Measurements from ENCODE around the gene SCG3.

SCG3 gene

GRCh38 chr15:51668446-51668845 is 12.9 kb upstream of the SCG3 start:
- TF ChIP-seq CTCF (IDR thresholded peaks at IDR 0.05; ENCODE audit: unreplicated experiment in 3 of 3): no peak
- Mint-ChIP-seq H3K27me3 (ENCODE audit: low read depth) (peaks cover 13% of the 10 kb centered on the region), H3K4me3 (no peak overlapping the region), H3K9me3 (no peaks in the 10 kb centered on the region), H3K27ac (no peak overlapping the region), H3K4me1 (peaks cover 4% of the 10 kb centered on the region), H3K36me3 (ENCODE audit: low read depth) (no peaks in the 10 kb centered on the region)

DNA sequence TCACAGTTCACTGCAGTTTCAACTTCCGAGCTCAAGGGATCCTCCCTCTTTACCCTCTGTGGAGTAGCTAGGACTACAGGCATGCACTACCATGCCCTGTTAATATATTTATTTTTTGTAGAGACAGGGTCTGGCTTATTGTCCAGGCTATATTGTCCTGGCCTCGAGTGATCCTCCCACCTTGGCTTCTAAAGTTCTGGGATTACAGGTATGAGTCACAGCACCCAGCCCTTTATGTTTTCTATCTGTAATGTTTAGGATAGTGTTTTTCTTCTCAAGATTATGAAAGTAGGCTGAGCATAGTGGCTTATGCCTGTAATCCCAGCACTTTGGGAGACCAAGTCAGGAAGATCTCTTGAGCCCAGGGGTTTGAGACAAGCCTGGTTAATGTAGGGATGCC is 11.9 kb upstream of the SCG3 start:
- Mint-ChIP-seq H3K4me1 (peaks cover 4% of the 10 kb centered on the region), H3K27ac (no peak overlapping the region), H3K36me3 (ENCODE audit: low read depth) (no peaks in the 10 kb centered on the region), H3K4me3 (no peak overlapping the region), H3K9me3 (no peaks in the 10 kb centered on the region), H3K27me3 (ENCODE audit: low read depth) (peaks cover 15% of the 10 kb centered on the region)
- TF ChIP-seq CTCF (IDR thresholded peaks at IDR 0.05; ENCODE audit: unreplicated experiment in 3 of 3): no peak

GRCh38 chr15:51672155-51672687 is 9.1 kb upstream of the SCG3 start:
- TF ChIP-seq CTCF (IDR thresholded peaks at IDR 0.05; ENCODE audit: unreplicated experiment in 3 of 3): no peak
- H3K4me3 Mint-ChIP-seq: no peak overlapping the region
- H3K9me3 Mint-ChIP-seq: no peaks in the 10 kb centered on the region
- peaks cover 27% of the 10 kb centered on the region for H3K27me3 Mint-ChIP-seq (ENCODE audit: low read depth)
- H3K4me1 Mint-ChIP-seq: peaks cover 4% of the 10 kb centered on the region
- H3K27ac Mint-ChIP-seq: no peak overlapping the region
- H3K36me3 Mint-ChIP-seq (ENCODE audit: low read depth): no peaks in the 10 kb centered on the region

GRCh38 chr15:51672913-51673857 is 8.1 kb upstream of the SCG3 start:
- Mint-ChIP-seq H3K9me3 (no peaks in the 10 kb centered on the region), H3K27ac (no peak overlapping the region)
- TF ChIP-seq CTCF (IDR thresholded peaks at IDR 0.05; ENCODE audit: unreplicated experiment in 3 of 3): no peak

GRCh38 chr15:51675234-51675633 is 6.1 kb upstream of the SCG3 start:
- Mint-ChIP-seq H3K4me1 (no peaks in the 10 kb centered on the region), H3K27ac (no peak overlapping the region), H3K36me3 (ENCODE audit: low read depth) (no peaks in the 10 kb centered on the region), H3K27me3 (ENCODE audit: low read depth) (peaks cover 31% of the 10 kb centered on the region), H3K9me3 (no peaks in the 10 kb centered on the region), H3K4me3 (no peak overlapping the region)
- TF ChIP-seq CTCF (IDR thresholded peaks at IDR 0.05; ENCODE audit: unreplicated experiment in 3 of 3): no peak

More at GRCh38 chr15:51672913-51673857, 8.1 kb upstream of the SCG3 start:
- no peaks in the 10 kb centered on the region for H3K4me1 Mint-ChIP-seq
- no peaks in the 10 kb centered on the region for H3K36me3 Mint-ChIP-seq (ENCODE audit: low read depth)
- H3K4me3 Mint-ChIP-seq: no peak overlapping the region
- peaks cover 31% of the 10 kb centered on the region for H3K27me3 Mint-ChIP-seq (ENCODE audit: low read depth)
